DND-41 (cell line): ENCODE results near the gene PYGL.
"Not testable (repeated sequence)": the region's sequence is repeated elsewhere in the genome, so short reads cannot be mapped to it uniquely, and the experiment has no call there.

Source experiments
- ATAC-seq: fragments of 200-7000 bp; cut with Tn5 transposase; 3 replicates; pipeline ENCODE4 v1.9.1; 2021; ENCODE audit warnings: low read depth; ENCODE audit not compliant: insufficient read depth
- DNase-seq: peaks from one replicate; pipeline ENCODE4 v3.0.0-alpha.2; 2020
- H2AFZ ChIP-seq: 2 replicates; pipeline ENCODE4 v1.6.0; 2012; ENCODE audit warnings: low read depth, low read length
- H3K27ac ChIP-seq: 2 replicates; pipeline ENCODE4 v1.5.1; 2012; ENCODE audit warnings: low read length, inconsistent platforms
- H3K27me3 ChIP-seq: fragments of 200-600 bp; sonication (generic); 2 replicates; pipeline ENCODE4 v1.6.0; 2012; ENCODE audit warnings: low read length, mild to moderate bottlenecking, inconsistent platforms; ENCODE audit not compliant: insufficient read depth, poor library complexity
- H3K36me3 ChIP-seq: 2 replicates; pipeline ENCODE4 v1.5.1; 2012; ENCODE audit warnings: low read length, inconsistent platforms; ENCODE audit not compliant: insufficient read depth
- H3K4me1 ChIP-seq: 2 replicates; pipeline ENCODE4 v1.5.1; 2012; ENCODE audit warnings: mild to moderate bottlenecking, low read length; ENCODE audit not compliant: insufficient read depth
- H3K4me2 ChIP-seq: 2 replicates; pipeline ENCODE4 v1.6.0; 2012; ENCODE audit warnings: mild to moderate bottlenecking, moderate library complexity, low read length, inconsistent platforms; ENCODE audit not compliant: insufficient read depth
- H3K4me3 ChIP-seq, 2 experiments: fragments of 200-600 bp in 1 of 2; shearing (Covaris generic) in 1 of 2; 2 replicates each; pipeline ENCODE4 v1.5.1; 2012 to 2016; ENCODE audit warnings: inconsistent platforms in 2 of 2, low read length in 2 of 2, mild to moderate bottlenecking in 2 of 2, low read depth in 1 of 2, moderate library complexity in 1 of 2
- H3K79me2 ChIP-seq: 2 replicates; pipeline ENCODE4 v1.6.0; 2012; ENCODE audit warnings: low read length, inconsistent platforms; ENCODE audit not compliant: insufficient read depth
- H3K9ac ChIP-seq: 2 replicates; pipeline ENCODE4 v1.6.0; 2012; ENCODE audit warnings: low read depth, mild to moderate bottlenecking, inconsistent platforms, low read length, moderate library complexity
- H3K9me3 ChIP-seq: 2 replicates; pipeline ENCODE4 v1.5.1; 2012; ENCODE audit warnings: low read length, moderate library complexity, mild to moderate bottlenecking, inconsistent platforms; ENCODE audit not compliant: insufficient read depth, severe bottlenecking
- H4K20me1 ChIP-seq: 2 replicates; pipeline ENCODE4 v1.6.0; 2012; ENCODE audit warnings: low read length; ENCODE audit not compliant: insufficient read depth
- EZH2 ChIP-seq: IDR thresholded peaks from 3 replicates; pipeline ENCODE4 v1.6.1; 2012; ENCODE audit warnings: borderline replicate concordance, low read depth, mild to moderate bottlenecking, moderate library complexity, low read length, inconsistent platforms; ENCODE audit not compliant: severe bottlenecking
- TF ChIP-seq, protein P1 (sequence below): IDR thresholded peaks from 2 replicates; pipeline ENCODE4 v1.5.1; 2012; ENCODE audit warnings: borderline replicate concordance, low read length, moderate library complexity, mild to moderate bottlenecking; ENCODE audit not compliant: poor library complexity, severe bottlenecking; ENCODE audit errors: extremely low read depth

Gene PYGL

DNA sequence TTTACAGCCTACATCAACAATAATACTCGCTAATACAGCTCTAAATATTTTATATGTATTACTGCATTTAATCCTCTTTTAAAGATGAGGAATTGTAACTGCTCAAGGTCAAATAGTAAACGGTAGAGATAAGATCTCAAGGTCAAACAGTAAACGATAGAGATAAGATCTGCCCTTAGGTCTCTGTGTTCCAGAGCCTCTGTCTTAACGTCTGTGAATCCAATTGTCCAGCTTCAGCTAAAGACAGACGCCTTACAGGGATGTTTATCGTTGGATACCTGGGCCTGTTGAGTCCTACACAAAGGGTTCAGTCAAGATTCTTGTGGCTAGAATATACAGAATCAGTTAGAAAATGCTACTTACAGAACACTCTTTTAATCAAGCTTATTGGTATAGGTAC is 20.0 kb downstream of the PYGL start:
- DNase-seq = no peak
- no peak for ATAC-seq
- Histone ChIP-seq H3K27me3 (no peaks in the 10 kb centered on the region), H3K27ac (no peak overlapping the region), H3K9me3 (no peaks in the 10 kb centered on the region), H4K20me1 (no peaks in the 10 kb centered on the region), H2AFZ (no peak overlapping the region), H3K9ac (no peak overlapping the region), H3K36me3 (no peaks in the 10 kb centered on the region), H3K4me2 (no peak overlapping the region), H3K4me3 (no peak overlapping the region), H3K79me2 (no peaks in the 10 kb centered on the region), H3K4me1 (peaks cover 6% of the 10 kb centered on the region)
- TF ChIP-seq, protein P1, sequence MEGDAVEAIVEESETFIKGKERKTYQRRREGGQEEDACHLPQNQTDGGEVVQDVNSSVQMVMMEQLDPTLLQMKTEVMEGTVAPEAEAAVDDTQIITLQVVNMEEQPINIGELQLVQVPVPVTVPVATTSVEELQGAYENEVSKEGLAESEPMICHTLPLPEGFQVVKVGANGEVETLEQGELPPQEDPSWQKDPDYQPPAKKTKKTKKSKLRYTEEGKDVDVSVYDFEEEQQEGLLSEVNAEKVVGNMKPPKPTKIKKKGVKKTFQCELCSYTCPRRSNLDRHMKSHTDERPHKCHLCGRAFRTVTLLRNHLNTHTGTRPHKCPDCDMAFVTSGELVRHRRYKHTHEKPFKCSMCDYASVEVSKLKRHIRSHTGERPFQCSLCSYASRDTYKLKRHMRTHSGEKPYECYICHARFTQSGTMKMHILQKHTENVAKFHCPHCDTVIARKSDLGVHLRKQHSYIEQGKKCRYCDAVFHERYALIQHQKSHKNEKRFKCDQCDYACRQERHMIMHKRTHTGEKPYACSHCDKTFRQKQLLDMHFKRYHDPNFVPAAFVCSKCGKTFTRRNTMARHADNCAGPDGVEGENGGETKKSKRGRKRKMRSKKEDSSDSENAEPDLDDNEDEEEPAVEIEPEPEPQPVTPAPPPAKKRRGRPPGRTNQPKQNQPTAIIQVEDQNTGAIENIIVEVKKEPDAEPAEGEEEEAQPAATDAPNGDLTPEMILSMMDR = no peak
- no peak for TF ChIP-seq EZH2

- ATAC-seq (no peak), DNase-seq (no peak)
- no peak overlapping the region for H2AFZ ChIP-seq
- no peak for TF ChIP-seq EZH2
- TF ChIP-seq, protein P1 = no peak
- no peak overlapping the region for H3K9ac ChIP-seq
- no peaks in the 10 kb centered on the region for H3K9me3 ChIP-seq
- H3K36me3 ChIP-seq = no peaks in the 10 kb centered on the region
- no peaks in the 10 kb centered on the region for H3K79me2 ChIP-seq
- no peak overlapping the region for H3K27ac ChIP-seq
- no peak overlapping the region for H3K4me2 ChIP-seq
- H3K4me1 ChIP-seq = peaks cover 6% of the 10 kb centered on the region
- no peaks in the 10 kb centered on the region for H4K20me1 ChIP-seq
- H3K27me3 ChIP-seq = no peaks in the 10 kb centered on the region
- H3K4me3 ChIP-seq = no peak overlapping the region
Measured at GRCh38 chr14:50922803-50923202, 21.5 kb downstream of the PYGL start.

DNA sequence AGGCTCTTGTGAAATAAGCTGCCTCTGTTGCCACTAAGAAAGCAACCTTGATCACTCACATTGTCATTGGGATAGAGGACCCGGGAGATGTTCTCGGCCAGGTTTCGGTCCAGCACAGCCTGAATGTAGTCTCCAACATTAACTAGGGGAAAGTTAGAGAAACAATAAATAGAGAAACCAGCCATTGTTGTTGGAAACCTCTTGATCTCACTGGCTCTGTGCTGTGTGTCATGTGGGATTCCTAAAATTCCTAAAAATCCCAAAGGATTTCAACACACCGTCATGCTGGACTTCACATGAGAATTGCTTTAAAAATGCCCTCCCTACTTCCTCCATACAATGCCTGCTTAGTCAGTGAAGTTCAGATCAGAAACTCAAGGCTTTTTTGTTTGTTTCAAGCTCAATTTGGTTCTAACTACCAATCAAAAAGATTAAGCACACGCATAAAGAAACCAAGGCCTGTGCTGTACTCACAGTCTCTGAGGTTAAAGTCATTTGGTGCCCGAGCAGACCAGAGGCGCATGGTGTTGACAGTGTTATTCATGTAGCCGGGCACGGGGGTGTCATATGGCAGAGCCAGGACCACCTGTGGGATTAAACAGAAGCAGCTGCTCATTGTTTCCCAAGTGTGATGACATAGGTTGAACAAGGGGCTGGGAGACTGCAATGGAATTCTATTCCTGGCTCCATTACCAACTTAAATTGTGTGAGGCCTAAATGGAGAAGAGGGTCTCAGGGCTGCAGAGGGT is 23.6 kb downstream of the PYGL start:
- Histone ChIP-seq H3K36me3 (no peaks in the 10 kb centered on the region), H3K4me2 (no peak overlapping the region)

GRCh38 chr14:50919524-50919923 is 24.8 kb downstream of the PYGL start:
- H3K27me3 ChIP-seq, H3K4me1 ChIP-seq, H3K27ac ChIP-seq, H3K4me3 ChIP-seq, H3K36me3 ChIP-seq, DNase-seq, H4K20me1 ChIP-seq, H3K9ac ChIP-seq, ATAC-seq, H3K4me2 ChIP-seq, H2AFZ ChIP-seq, H3K9me3 ChIP-seq, H3K79me2 ChIP-seq: not testable (repeated sequence)

More for the DNA sequence above, 23.6 kb downstream of the PYGL start:
- no peaks in the 10 kb centered on the region for H3K79me2 ChIP-seq
- no peaks in the 10 kb centered on the region for H3K9me3 ChIP-seq
- ATAC-seq (no peak), DNase-seq (no peak)
- H3K27ac ChIP-seq = no peak overlapping the region
- H3K4me1 ChIP-seq = no peaks in the 10 kb centered on the region
- TF ChIP-seq EZH2 = no peak
- TF ChIP-seq, protein P1 = no peak
- no peak overlapping the region for H3K4me3 ChIP-seq
- H4K20me1 ChIP-seq = no peaks in the 10 kb centered on the region
- no peak overlapping the region for H3K9ac ChIP-seq
- H3K27me3 ChIP-seq = no peaks in the 10 kb centered on the region
- H2AFZ ChIP-seq = no peak overlapping the region
